ENCODE data around the gene ABCC10. TPM values are rescaled to one million over a fixed set of nuclear protein-coding genes. Genes with fewer than 3 reads are reported as not detected.

Gene ABCC10
- total RNA-seq, 2 experiments from 2014 or later: 47.1 to 53.2 TPM

DNA sequence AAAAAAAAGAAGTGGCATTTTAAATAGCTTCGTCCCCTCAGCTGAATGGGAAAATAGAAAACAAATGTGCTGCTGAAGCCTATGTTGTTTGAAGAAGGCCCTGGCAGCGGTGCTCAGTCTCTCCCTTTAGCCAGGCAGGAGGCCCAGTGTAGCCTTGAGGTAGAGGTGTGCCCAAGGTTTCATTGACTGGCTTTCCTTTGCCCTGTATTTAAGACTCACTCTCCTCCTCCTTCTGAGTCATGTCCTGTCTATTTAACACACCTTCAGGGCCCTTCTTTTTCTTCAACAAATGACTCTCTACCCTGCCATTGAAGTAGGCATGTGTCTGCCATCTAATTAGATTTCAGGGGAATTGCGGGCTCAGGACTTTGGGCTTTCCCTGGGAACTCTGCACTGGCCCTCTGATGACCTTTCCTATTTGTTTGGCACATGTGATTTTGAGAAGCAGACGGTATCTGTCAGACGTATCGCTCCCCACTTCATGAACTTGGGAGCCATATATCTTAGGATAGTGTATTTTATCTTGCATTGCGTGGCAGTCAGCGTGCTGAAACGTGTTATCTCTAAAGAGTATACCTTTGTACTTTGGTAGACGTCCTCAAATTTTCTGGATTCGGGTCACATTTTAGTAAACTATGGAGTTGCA, 54.4 kb downstream of the ABCC10 start:
- POLR2A ChIA-PET: no interaction called here
- CTCF ChIA-PET: interaction anchor here (0.7 to 4.7 kb wide), 4 partner anchors 8 to 30 kb away, joined by 3 to 19 read pairs (median 3); no protein-coding TSS in a partner anchor
- H3K27me3 Mint-ChIP-seq: no peaks in the 10 kb centered on the region
- H3K27ac Mint-ChIP-seq: no peak overlapping the region
- H3K4me3 Mint-ChIP-seq: no peak overlapping the region
- H3K9me3 Mint-ChIP-seq: no peaks in the 10 kb centered on the region
- peaks cover 12% of the 10 kb centered on the region for H3K36me3 Mint-ChIP-seq (ENCODE audit: low read depth)
- peaks cover 44% of the 10 kb centered on the region for H3K4me1 Mint-ChIP-seq
- no peak for DNase-seq

GRCh38 chr6:43488667-43489276, 61.4 kb downstream of the ABCC10 start:
- no peaks in the 10 kb centered on the region for H3K36me3 Mint-ChIP-seq (ENCODE audit: low read depth)
- DNase-seq: no peak
- H3K27ac Mint-ChIP-seq: no peak overlapping the region
- CTCF ChIA-PET: interaction anchor here (0.7 to 1.9 kb wide), 7 partner anchors 13 to 260 kb away, joined by 3 to 6 read pairs (median 3); partner anchors contain the start of gene DNPH1
- POLR2A ChIA-PET: no interaction called here
- peaks cover under 1% of the 10 kb centered on the region for H3K4me1 Mint-ChIP-seq
- H3K9me3 Mint-ChIP-seq: no peaks in the 10 kb centered on the region
- no peak overlapping the region for H3K4me3 Mint-ChIP-seq
- H3K27me3 Mint-ChIP-seq: no peaks in the 10 kb centered on the region

- Mint-ChIP-seq H3K36me3 (ENCODE audit: low read depth) (no peaks in the 10 kb centered on the region), H3K9me3 (no peaks in the 10 kb centered on the region), H3K4me3 (no peak overlapping the region), H3K27ac (no peak overlapping the region), H3K4me1 (peaks cover 6% of the 10 kb centered on the region), H3K27me3 (no peaks in the 10 kb centered on the region)
- CTCF ChIA-PET: interaction anchor here (0.7 to 1.9 kb wide), 9 partner anchors 8 to 261 kb away, joined by 3 to 6 read pairs (median 3); partner anchors contain the start of genes DNPH1 and TJAP1
- no peak for DNase-seq
- POLR2A ChIA-PET: interaction anchor here (0.6 kb wide), 1 partner anchor 109 kb away, joined by 3 read pairs; no protein-coding TSS in a partner anchor
Observed at GRCh38 chr6:43489277-43490072, 62.1 kb downstream of the ABCC10 start.

GRCh38 chr6:43490523-43490939, 63.2 kb downstream of the ABCC10 start:
- H3K27ac Mint-ChIP-seq: no peak overlapping the region

DNA sequence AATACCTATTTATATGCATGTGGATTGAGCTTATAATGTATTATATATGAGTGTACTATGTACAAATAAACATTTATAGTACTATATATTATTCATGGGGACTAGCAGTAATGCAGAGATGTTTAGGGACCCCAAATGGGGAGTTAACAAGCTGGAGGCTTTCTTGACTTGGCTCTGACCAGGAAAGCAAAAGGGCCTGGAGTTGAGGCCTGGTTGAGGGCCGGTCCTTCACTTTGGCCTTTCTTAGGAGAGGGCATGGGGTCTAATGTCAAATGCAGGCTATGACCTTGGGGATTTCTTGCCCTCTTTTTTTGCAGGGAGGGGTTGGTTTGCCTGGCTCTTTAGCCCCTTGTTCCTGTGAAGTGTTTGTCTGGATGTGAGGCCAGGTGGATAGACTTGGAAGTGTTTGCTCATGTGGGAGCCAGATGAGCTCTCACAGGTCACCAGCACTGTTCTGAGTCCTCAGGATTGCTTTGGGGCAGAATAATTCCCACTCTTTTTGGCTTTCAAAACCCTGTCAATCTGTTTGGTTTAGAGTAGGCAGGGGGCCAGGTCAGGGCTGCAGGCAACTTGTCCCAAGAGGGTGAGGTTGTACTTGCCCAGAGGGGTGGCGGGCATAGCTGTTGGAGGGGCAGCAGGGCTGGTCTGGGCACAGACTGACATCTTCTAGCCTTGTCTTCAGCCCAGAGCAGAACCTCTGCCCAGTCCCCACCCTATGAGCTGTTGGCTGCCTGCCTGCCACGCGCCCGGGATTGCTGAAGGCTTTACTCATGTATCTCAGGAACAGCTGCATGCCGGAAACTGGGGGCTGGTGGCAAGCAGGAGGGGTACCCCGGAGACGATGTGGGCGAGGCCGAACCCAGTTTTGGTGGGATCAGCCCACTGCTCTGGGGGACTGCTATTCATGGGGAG, 64.7 kb downstream of the ABCC10 start:
- DNase-seq: no peak
- Mint-ChIP-seq H3K27ac (no peak overlapping the region), H3K9me3 (no peaks in the 10 kb centered on the region), H3K36me3 (ENCODE audit: low read depth) (no peaks in the 10 kb centered on the region), H3K27me3 (no peaks in the 10 kb centered on the region), H3K4me1 (peaks cover 19% of the 10 kb centered on the region), H3K4me3 (no peak overlapping the region)
- ChIA-PET CTCF (interaction anchor here (1.3 to 7.0 kb wide), 4 partner anchors 8 to 263 kb away, joined by 3 to 54 read pairs (median 6); partner anchors contain the start of genes DNPH1 and LRRC73), POLR2A (no interaction called here)

More at GRCh38 chr6:43490523-43490939, 63.2 kb downstream of the ABCC10 start:
- Mint-ChIP-seq H3K9me3 (no peaks in the 10 kb centered on the region), H3K27me3 (no peaks in the 10 kb centered on the region), H3K4me3 (no peak overlapping the region), H3K36me3 (ENCODE audit: low read depth) (no peaks in the 10 kb centered on the region), H3K4me1 (peaks cover 15% of the 10 kb centered on the region)
- ChIA-PET CTCF (interaction anchor here (1.0 to 7.0 kb wide), 4 partner anchors 10 to 34 kb away, joined by 3 to 54 read pairs (median 4); partner anchors contain the start of genes LRRC73 and TJAP1), POLR2A (interaction anchor here (0.6 kb wide), 1 partner anchor 110 kb away, joined by 3 read pairs; no protein-coding TSS in a partner anchor)
- DNase-seq: no peak

DNA sequence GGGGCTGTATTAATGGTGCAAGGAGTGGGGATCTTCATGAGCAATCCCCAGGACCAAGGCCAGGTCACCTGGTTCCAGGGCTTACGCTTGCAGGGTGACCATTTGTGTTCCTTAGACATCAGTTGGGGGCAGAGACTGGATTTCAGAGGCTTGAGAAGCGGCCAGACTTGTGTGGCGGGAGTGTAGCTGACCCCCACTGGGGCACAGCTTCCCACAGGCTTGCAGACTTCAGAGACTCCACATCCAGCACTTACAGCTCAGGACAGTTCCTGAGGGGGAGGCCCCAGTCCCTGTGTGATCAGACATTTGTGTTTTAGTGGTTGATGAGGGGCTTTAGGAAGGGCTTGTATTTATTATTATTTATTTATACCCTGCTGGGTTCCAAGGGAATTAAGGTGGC, 65.3 kb downstream of the ABCC10 start:
- DNase-seq: no peak
- Mint-ChIP-seq H3K27ac (no peak overlapping the region), H3K36me3 (ENCODE audit: low read depth) (no peaks in the 10 kb centered on the region), H3K4me3 (no peak overlapping the region), H3K4me1 (peaks cover 19% of the 10 kb centered on the region), H3K9me3 (no peaks in the 10 kb centered on the region), H3K27me3 (no peaks in the 10 kb centered on the region)
- CTCF ChIA-PET: interaction anchor here (1.8 to 7.0 kb wide), 3 partner anchors 9 to 14 kb away, joined by 5 to 54 read pairs (median 6); partner anchors contain the start of gene LRRC73
- POLR2A ChIA-PET: no interaction called here

GRCh38 chr6:43493230-43493629, 65.9 kb downstream of the ABCC10 start:
- DNase-seq: no peak
- H3K4me1 Mint-ChIP-seq: peaks cover 19% of the 10 kb centered on the region
- H3K36me3 Mint-ChIP-seq (ENCODE audit: low read depth): no peaks in the 10 kb centered on the region
- no peaks in the 10 kb centered on the region for H3K27me3 Mint-ChIP-seq
- no peaks in the 10 kb centered on the region for H3K9me3 Mint-ChIP-seq
- H3K27ac Mint-ChIP-seq: peak overlapping the region; percentile 14
- ChIA-PET CTCF (interaction anchor here (0.6 to 7.0 kb wide), 7 partner anchors 9 to 589 kb away, joined by 3 to 54 read pairs (median 4); partner anchors contain the start of genes LRRC73 and TJAP1), POLR2A (no interaction called here)
- H3K4me3 Mint-ChIP-seq: no peak overlapping the region

- no peak for DNase-seq
- Mint-ChIP-seq H3K9me3 (no peaks in the 10 kb centered on the region), H3K27me3 (no peaks in the 10 kb centered on the region), H3K4me3 (no peak overlapping the region), H3K36me3 (ENCODE audit: low read depth) (no peaks in the 10 kb centered on the region), H3K27ac (peak overlapping the region; percentile 72), H3K4me1 (peaks cover 19% of the 10 kb centered on the region)
- ChIA-PET POLR2A (no interaction called here), CTCF (interaction anchor here (0.6 to 7.0 kb wide), 5 partner anchors 10 to 71 kb away, joined by 3 to 54 read pairs (median 4); partner anchors contain the start of genes LRRC73 and TJAP1)
Observed at GRCh38 chr6:43493833-43494232, 66.5 kb downstream of the ABCC10 start.

DNA sequence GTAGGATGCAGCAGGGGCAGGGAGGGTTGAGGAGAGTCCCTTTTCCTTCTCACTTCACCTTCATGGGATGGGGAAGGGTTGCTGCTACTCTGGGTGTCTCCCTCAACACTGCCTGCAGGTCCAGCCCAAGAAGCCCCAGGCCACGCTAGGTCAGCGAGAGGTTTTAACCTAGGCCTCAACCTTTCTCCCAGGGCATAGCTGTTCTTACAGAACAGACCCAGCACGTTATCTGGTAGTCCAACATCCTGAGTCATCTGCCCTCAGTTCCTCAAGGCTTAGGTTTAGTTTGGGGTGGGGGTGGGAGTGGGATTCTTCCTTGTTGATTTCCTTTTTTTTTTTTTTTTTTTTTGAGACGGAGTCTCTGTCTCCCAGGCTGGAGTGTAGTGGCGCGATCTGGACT, 67.0 kb downstream of the ABCC10 start:
- Mint-ChIP-seq H3K9me3 (no peaks in the 10 kb centered on the region), H3K4me1 (peaks cover 19% of the 10 kb centered on the region), H3K36me3 (ENCODE audit: low read depth) (peaks cover 1% of the 10 kb centered on the region), H3K27me3 (no peaks in the 10 kb centered on the region), H3K4me3 (no peak overlapping the region), H3K27ac (peak overlapping the region; percentile 72)
- ChIA-PET POLR2A (no interaction called here), CTCF (interaction anchor here (0.6 to 7.0 kb wide), 4 partner anchors 10 to 30 kb away, joined by 3 to 54 read pairs (median 12); partner anchors contain the start of gene LRRC73)
- DNase-seq: no peak

DNA sequence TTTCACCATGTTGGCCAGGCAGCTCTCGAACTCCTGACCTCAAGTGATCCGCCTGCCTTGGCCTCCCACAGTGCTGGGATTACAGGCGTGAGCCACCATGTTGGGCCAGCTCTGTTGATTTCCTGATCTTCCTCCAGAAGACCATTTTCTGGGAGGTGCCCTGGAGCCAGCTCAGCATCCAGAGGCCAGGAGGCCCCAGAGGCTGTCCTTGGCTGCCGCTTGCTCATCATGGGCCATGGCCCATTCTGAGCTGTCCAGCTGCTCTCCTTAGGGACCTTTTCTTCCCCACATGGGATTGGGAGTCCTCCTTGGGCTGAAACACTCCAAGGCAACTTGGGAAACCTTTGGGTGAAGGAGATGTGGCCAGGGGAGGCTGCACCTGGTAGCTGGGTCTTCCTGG, 67.4 kb downstream of the ABCC10 start:
- H3K4me1 Mint-ChIP-seq: peaks cover 19% of the 10 kb centered on the region
- peaks cover 3% of the 10 kb centered on the region for H3K36me3 Mint-ChIP-seq (ENCODE audit: low read depth)
- peak overlapping the region; percentile 88 for H3K27ac Mint-ChIP-seq
- no peaks in the 10 kb centered on the region for H3K9me3 Mint-ChIP-seq
- no peak overlapping the region for H3K4me3 Mint-ChIP-seq
- no peaks in the 10 kb centered on the region for H3K27me3 Mint-ChIP-seq
- ChIA-PET POLR2A (no interaction called here), CTCF (interaction anchor here (0.6 to 7.0 kb wide), 6 partner anchors 10 to 39 kb away, joined by 3 to 54 read pairs (median 4); partner anchors contain the start of gene LRRC73)
- no peak for DNase-seq

DNA sequence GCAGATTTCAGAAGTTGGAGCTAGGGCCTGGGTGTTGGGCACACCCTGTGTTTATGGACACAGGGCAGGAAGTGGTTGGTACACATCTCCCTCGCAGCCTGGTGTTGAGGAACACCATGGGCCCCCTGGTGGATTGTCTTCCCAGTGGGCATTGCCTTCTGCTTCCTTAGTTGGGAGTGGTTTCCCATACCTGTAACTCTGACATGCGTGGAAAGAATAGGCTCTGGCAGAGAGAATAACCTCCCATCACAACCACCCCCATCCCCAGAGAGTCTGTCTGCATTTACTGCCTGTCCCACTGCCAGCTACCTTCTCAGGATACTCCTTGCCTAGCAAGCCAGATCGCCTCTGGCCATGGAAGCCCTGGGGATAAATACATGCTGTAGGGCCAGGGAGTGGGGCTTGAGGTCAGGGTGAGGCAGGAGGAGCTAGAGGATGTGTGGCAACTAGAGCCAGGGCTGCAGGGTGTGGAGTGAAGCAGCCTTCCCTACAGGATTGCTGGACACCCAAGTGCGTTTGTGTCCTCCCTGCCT, 68.1 kb downstream of the ABCC10 start:
- no peaks in the 10 kb centered on the region for H3K27me3 Mint-ChIP-seq
- POLR2A ChIA-PET: no interaction called here
- DNase-seq: peak; percentile 41
- H3K4me3 Mint-ChIP-seq: no peak overlapping the region
- H3K36me3 Mint-ChIP-seq (ENCODE audit: low read depth): peaks cover 3% of the 10 kb centered on the region
- H3K4me1 Mint-ChIP-seq: peaks cover 19% of the 10 kb centered on the region
- no peaks in the 10 kb centered on the region for H3K9me3 Mint-ChIP-seq
- CTCF ChIA-PET: interaction anchor here (0.6 to 7.0 kb wide), 7 partner anchors 11 to 472 kb away, joined by 3 to 54 read pairs (median 5); partner anchors contain the start of gene LRRC73
- peak overlapping the region; percentile 88 for H3K27ac Mint-ChIP-seq
